Vagina (tissue), 2 donors: ENCODE measurements around the gene EPHA10. TPM values are rescaled to one million over a fixed set of nuclear protein-coding genes. Genes with fewer than 3 reads are reported as not detected.

Experiments
- DNase-seq, 2 donors: peaks; one replicate each; pipeline ENCODE4 v3.0.0-alpha.2; 2017; ENCODE audit errors: extremely low spot score in 2 of 2
- H3K27ac ChIP-seq: fragments of 200-600 bp; sonication (generic); one replicate; pipeline ENCODE4 v1.5.1; 2019
- H3K27me3 ChIP-seq: fragments of 200-600 bp; sonication (generic); one replicate; pipeline ENCODE4 v1.5.1; 2019
- H3K36me3 ChIP-seq, 2 donors: fragments of 200-600 bp; sonication (generic); one replicate each; pipeline ENCODE4 v1.5.1; 2017 to 2019
- H3K4me1 ChIP-seq: fragments of 200-600 bp; sonication (generic); one replicate; pipeline ENCODE4 v1.5.1; 2019
- H3K4me3 ChIP-seq, 2 donors: fragments of 200-600 bp; sonication (generic); 1 replicate in 1 of 2; 2 replicates in 1 of 2; pipeline ENCODE4 v1.5.1; 2016 to 2019
- H3K9me3 ChIP-seq: fragments of 200-600 bp; sonication (generic); one replicate; pipeline ENCODE4 v1.5.1; 2019
- CTCF ChIP-seq, 3 experiments: fragments of 450-650 bp in 2 of 3; fragments of 200-600 bp in 1 of 3; sonication (generic) in 1 of 3; IDR thresholded peaks; one replicate each; pipeline ENCODE4 v1.5.1; 2017 to 2019; ENCODE audit warnings: antibody characterized with exemption in 3 of 3, mild to moderate bottlenecking in 2 of 3, moderate library complexity in 2 of 3
- POLR2A ChIP-seq, 2 donors: fragments of 450-650 bp; IDR thresholded peaks; one replicate each; pipeline ENCODE4 v1.6.1; 2017; ENCODE audit warnings: antibody characterized with exemption in 2 of 2, mild to moderate bottlenecking in 2 of 2, moderate library complexity in 2 of 2
- POLR2AphosphoS5 ChIP-seq, 2 donors: sonication (generic); formaldehyde crosslinking; IDR thresholded peaks; one replicate each; pipeline ENCODE4 v1.9.0; 2017; ENCODE audit warnings: antibody characterized with exemption in 2 of 2, mild to moderate bottlenecking in 2 of 2, low read depth in 1 of 2; ENCODE audit not compliant: insufficient read depth in 1 of 2
- intact Hi-C: fragments of 100-400 bp; cut with DNase I; formaldehyde crosslinking; loops from one replicate; pipeline ENCODE4 v1.15.1; 2023
- total RNA-seq: library from RNA; depleted of rRNA; stranded (reverse); fragments of >200 nt; gene quantifications from one replicate; pipeline ENCODE4 v1.2.3, GENCODE V29; 2016

EPHA10 gene
- total RNA-seq, 1 donor from 2014 or later: 0.25 TPM

GRCh38 chr1:37728416-37728815 lies 36.5 kb downstream of the EPHA10 start:
- no peaks in the 10 kb centered on the region for H3K4me1 ChIP-seq
- H3K36me3 ChIP-seq: no peaks in the 10 kb centered on the region
- no peak overlapping the region for H3K4me3 ChIP-seq
- no peak for DNase-seq
- no peak overlapping the region for H3K27ac ChIP-seq
- intact Hi-C loops: no loop called here
- H3K9me3 ChIP-seq: no peaks in the 10 kb centered on the region
- no peak for TF ChIP-seq CTCF (IDR thresholded peaks at IDR 0.05)
- no peak for TF ChIP-seq POLR2A (IDR thresholded peaks at IDR 0.05)
- no peak for TF ChIP-seq POLR2AphosphoS5 (IDR thresholded peaks at IDR 0.05; ENCODE audit: insufficient read depth in 1 of 2, low read depth in 1 of 2)
- H3K27me3 ChIP-seq: no peaks in the 10 kb centered on the region

- Histone ChIP-seq H3K27me3 (no peaks in the 10 kb centered on the region), H3K4me3 (no peak overlapping the region), H3K36me3 (no peaks in the 10 kb centered on the region), H3K9me3 (no peaks in the 10 kb centered on the region), H3K4me1 (no peaks in the 10 kb centered on the region), H3K27ac (no peak overlapping the region)
- DNase-seq: no peak
- TF ChIP-seq CTCF (IDR thresholded peaks at IDR 0.05) (no peak), POLR2AphosphoS5 (IDR thresholded peaks at IDR 0.05; ENCODE audit: insufficient read depth in 1 of 2, low read depth in 1 of 2) (no peak), POLR2A (IDR thresholded peaks at IDR 0.05) (no peak)
- intact Hi-C loops: no loop called here
Measured at GRCh38 chr1:37726751-37727585, 38.0 kb downstream of the EPHA10 start.

- H3K9me3 ChIP-seq: no peaks in the 10 kb centered on the region
- no peaks in the 10 kb centered on the region for H3K36me3 ChIP-seq
- DNase-seq: no peak
- no peak for TF ChIP-seq POLR2A (IDR thresholded peaks at IDR 0.05)
- no peak for TF ChIP-seq POLR2AphosphoS5 (IDR thresholded peaks at IDR 0.05; ENCODE audit: insufficient read depth in 1 of 2, low read depth in 1 of 2)
- TF ChIP-seq CTCF (IDR thresholded peaks at IDR 0.05): no peak
- no peak overlapping the region for H3K27ac ChIP-seq
- H3K4me3 ChIP-seq: no peak overlapping the region
- H3K4me1 ChIP-seq: no peaks in the 10 kb centered on the region
- intact Hi-C loops: no loop called here
- H3K27me3 ChIP-seq: no peaks in the 10 kb centered on the region
Measured at GRCh38 chr1:37725851-37726613, 38.9 kb downstream of the EPHA10 start.

DNA sequence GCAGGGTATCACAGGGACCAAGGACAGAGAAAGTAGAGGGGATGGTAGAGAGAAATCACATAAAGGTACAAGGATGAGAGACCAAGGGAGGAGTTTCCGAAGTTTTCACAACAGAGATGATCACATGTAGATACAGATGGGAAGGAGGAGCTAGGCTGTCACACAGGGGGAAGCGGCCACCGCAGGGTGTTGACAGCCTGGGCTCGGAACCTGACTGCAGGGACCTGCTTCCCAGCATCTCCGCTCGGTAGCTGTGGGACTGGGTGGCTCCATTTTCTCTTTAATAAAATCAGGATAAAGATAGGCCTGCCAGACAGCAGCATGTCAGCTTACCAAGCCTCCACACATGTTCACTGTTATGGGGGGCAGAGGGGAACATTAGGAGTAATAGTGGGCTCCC lies 40.3 kb downstream of the EPHA10 start:
- intact Hi-C loops: no loop called here
- H3K27me3 ChIP-seq: no peaks in the 10 kb centered on the region

More for the DNA sequence above, 40.3 kb downstream of the EPHA10 start:
- no peak for DNase-seq
- Histone ChIP-seq H3K9me3 (no peaks in the 10 kb centered on the region), H3K4me3 (no peak overlapping the region), H3K4me1 (no peaks in the 10 kb centered on the region), H3K27ac (no peak overlapping the region), H3K36me3 (no peaks in the 10 kb centered on the region)
- TF ChIP-seq CTCF (IDR thresholded peaks at IDR 0.05) (no peak), POLR2AphosphoS5 (IDR thresholded peaks at IDR 0.05; ENCODE audit: insufficient read depth in 1 of 2, low read depth in 1 of 2) (no peak), POLR2A (IDR thresholded peaks at IDR 0.05) (no peak)
